Fibroblast of peridontal ligament (primary cell): ENCODE data around the gene SPTBN1.
A peak's percentile ranks its signal among the peaks of the same experiment; 100 is the strongest.
"Not testable (repeated sequence)": the region's sequence is repeated elsewhere in the genome, so short reads cannot be mapped to it uniquely, and the experiment has no call there.

Experiments used
- DNase-seq: peaks from one replicate; pipeline ENCODE4 v3.0.0-alpha.2; 2010; ENCODE audit errors: extremely low read depth

Gene SPTBN1

DNA sequence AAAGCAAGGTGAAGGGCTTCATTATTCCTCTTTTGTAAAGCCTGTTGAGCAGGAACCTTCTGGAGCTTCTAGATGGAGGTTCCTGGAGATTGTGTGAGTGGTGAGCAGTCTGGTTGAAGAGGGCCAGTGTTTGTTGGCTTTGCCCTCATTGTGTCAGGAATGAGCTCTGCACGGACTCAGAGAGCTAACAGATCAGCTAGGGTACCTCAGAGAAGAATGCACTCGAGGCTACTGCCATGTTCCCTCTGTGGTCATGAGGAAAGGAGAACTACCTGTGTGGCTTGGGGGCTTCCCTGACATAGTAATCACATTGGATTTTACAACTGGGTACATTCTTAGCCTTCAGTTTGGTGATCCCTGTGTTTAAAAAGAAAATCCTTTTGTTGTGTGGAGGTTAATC is 46.6 kb downstream of the SPTBN1 start:
- no peak for DNase-seq

GRCh38 chr2:54503192-54503591 is 47.1 kb downstream of the SPTBN1 start:
- no peak for DNase-seq

DNA sequence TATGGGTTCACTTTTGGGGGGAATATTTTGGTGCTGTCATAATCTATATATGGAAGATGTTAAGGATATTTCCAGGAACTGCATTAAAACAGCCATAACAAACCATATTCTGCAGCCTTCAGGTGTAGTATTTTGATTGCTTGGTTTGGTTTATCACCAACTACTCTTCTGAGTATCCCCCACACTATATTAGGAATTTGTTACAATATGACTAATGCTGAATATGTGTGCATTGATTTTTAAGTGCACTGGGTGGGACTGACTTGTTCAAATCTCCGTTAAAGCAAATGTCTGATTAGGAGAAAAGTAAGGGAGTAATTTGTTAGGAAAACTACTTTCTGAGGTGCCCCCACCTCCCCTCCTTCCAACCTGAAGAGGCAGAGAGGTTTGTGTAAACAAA is 47.7 kb downstream of the SPTBN1 start:
- no peak for DNase-seq

DNA sequence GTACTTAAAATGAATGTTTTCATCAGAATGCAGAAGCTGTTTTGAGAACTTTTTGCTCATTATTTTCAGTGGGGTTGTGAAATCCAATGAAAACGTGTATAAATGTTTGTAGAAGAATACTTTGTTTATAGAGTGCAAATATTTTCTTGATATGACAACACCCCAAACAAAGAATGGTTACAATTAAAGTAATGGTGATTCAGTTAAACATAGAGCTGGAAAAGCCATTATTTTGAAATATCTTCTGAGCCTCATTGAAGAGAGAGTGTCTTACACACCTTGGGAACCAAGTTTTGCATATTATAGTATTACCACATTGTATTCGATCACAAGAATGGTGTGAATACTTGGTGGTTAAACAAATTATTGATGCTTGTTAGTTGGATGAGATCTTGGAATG is 48.7 kb downstream of the SPTBN1 start:
- DNase-seq = peak; percentile 60

- DNase-seq = no peak
Measured at GRCh38 chr2:54508541-54508940, 52.4 kb downstream of the SPTBN1 start.

DNA sequence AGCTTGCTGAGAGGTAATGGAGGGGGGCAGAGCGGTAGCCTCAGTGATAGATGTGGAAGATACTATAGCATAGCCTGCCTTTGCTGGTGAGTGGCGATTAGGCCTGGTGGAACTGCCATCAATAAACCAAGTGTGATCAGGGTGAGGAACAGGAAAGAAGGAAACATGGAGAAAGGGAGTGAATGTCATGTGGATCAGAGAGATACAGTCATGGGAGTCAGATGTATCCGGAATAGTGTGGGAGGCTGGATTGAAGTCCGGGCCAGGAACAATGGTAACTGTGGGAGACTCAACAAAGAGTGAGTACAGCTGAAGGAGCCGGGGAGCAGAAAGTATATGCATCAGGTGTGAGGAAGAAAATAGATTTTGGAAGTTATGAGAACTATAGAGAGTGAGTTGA is 52.9 kb downstream of the SPTBN1 start:
- not testable (repeated sequence) for DNase-seq

- peak; percentile 40 for DNase-seq
Measured at GRCh38 chr2:54510916-54511315, 54.8 kb downstream of the SPTBN1 start.

DNA sequence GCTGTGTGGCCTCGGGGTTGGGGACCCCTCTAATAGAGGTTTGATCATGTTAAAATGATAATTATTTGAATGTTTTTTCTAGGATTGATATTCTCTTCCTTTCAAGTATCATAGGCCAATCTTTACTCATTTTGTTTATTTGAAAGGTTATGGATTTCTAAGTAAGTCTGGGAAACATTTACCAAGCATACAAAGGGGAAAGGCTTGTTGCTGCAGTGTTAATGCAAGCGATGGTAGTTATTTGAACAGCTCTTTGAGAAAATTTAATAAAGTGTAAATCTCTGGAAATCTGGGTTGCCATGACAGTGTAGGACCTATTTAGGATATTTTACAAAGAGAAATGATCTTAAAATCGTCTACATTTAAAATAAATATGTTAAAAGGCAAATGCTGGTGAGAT is 56.1 kb downstream of the SPTBN1 start:
- no peak for DNase-seq

- DNase-seq = no peak
Measured at GRCh38 chr2:54512663-54513362, 56.7 kb downstream of the SPTBN1 start.

DNA sequence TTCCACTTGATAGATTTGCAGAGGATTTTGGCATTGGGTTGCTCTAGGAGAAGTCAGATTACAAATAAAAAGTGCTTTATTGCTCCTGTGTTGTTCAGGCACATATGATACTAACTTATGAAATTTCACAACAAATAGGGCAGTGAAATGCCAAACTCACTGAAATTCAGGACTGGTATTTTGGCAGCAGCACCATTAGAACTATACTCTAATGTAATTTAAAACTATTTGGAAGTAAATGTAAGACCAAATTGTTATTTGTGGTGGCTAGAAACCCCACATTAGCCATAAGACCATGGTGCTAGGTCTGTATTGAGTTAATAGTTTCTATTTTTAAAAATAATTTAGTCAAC is 57.2 kb downstream of the SPTBN1 start:
- peak; percentile 62 for DNase-seq

DNA sequence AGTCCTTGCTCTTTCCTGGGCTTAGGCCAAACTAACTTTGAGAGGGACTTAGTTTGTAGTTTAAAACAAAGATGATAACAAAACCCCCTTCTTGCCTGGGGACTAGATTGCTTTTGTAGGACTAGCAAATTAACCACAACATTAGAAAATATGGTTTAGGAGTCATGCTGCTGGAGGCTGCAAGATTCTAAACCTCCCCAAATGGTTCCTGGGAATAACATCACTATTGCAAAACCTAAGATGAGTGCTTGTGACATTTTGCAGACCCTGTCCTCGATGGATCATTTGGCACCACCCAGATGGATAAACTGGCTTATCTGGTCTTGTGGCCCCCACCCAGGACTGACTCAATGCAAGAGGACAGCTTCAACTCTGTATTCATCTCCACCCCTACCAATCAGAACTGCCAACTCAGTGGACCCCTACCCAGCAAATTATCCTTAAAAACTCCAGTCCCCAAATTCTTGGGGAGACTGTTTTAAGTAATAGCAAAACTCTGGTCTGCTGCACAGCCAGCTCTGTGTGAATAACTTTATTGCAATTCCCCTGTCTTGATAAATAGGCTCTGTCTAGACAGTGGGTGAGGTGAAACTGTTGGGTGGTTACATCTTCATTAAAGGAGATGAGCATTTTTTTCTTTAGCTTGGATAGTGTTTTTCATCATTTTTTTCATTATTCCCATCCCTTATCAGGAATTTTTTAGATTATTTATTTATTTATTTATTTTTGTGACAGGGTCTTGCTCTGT is 58.9 kb downstream of the SPTBN1 start:
- DNase-seq = no peak

- DNase-seq = no peak
Measured at GRCh38 chr2:54516842-54517241, 60.7 kb downstream of the SPTBN1 start.

DNA sequence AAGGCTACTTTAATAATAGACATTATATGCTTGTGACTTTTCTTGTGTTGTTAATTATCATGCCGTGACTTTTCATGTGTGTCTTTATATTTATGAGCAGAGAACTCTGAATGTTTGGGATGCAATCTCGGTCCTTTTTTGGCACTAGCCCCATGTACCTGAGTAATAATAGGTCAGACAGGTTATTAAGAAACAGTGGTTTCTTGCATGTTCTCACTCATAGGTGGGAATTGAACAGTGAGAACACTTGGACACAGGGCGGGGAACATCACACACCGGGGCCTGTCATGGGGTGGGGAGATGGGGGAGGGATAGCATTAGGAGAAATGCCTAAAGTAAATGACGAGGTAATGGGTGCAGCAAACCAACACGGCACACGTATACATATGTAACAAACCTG is 61.9 kb downstream of the SPTBN1 start:
- not testable (repeated sequence) for DNase-seq

- DNase-seq = no peak
Measured at GRCh38 chr2:54518430-54518829, 62.3 kb downstream of the SPTBN1 start.

GRCh38 chr2:54519841-54520459 is 63.8 kb downstream of the SPTBN1 start:
- DNase-seq = no peak

DNA sequence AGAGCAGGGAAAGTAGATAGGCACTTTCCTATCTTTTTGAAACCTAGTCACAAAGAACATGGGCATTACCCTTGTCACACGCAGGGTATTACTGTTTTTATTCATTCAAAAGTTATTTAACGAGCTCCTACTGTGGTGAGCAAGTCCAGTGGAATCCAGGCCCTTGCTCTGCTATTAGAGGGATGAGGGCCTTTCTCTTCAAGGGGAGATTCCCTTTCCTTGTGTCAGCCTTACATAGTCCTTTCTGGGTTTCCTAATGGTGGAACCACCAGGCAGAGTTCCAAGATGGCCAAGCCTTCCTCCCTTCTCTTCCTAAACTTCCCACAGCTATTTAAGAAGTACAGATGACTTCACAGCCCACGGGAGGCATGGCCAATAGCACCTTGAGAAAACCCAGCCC is 64.6 kb downstream of the SPTBN1 start:
- peak; percentile 93 for DNase-seq

GRCh38 chr2:54522624-54523281 is 66.6 kb downstream of the SPTBN1 start:
- peak; percentile 64 for DNase-seq

GRCh38 chr2:54523324-54523959 is 67.3 kb downstream of the SPTBN1 start:
- peak; percentile 41 for DNase-seq

GRCh38 chr2:54524226-54524991 is 68.3 kb downstream of the SPTBN1 start:
- DNase-seq = peak; percentile 75

GRCh38 chr2:54525321-54525720 is 69.2 kb downstream of the SPTBN1 start:
- DNase-seq = no peak

GRCh38 chr2:54526226-54526879 is 70.2 kb downstream of the SPTBN1 start:
- no peak for DNase-seq
